Endothelial cell (in vitro differentiated cells): ENCODE data around the gene GRAMD2A. TPM values are rescaled to one million over a fixed set of nuclear protein-coding genes. Genes with fewer than 3 reads are reported as not detected.

ENCODE experiments used
- DNase-seq: peaks from one replicate; pipeline ENCODE4 v3.0.0; 2021; ENCODE audit warnings: low spot score
- H3K27ac Mint-ChIP-seq: one replicate; pipeline ENCODE4 v1.8.0; 2021; ENCODE audit warnings: mixed read lengths, inconsistent platforms; ENCODE audit not compliant: unreplicated experiment
- H3K27me3 Mint-ChIP-seq: one replicate; pipeline ENCODE4 v1.8.0; 2021; ENCODE audit warnings: mild to moderate bottlenecking, moderate library complexity, mixed read lengths, inconsistent platforms; ENCODE audit not compliant: unreplicated experiment
- H3K36me3 Mint-ChIP-seq: one replicate; pipeline ENCODE4 v1.8.0; 2021; ENCODE audit warnings: mild to moderate bottlenecking, low read depth, mixed read lengths, inconsistent platforms; ENCODE audit not compliant: unreplicated experiment
- H3K4me1 Mint-ChIP-seq: one replicate; pipeline ENCODE4 v1.8.0; 2021; ENCODE audit warnings: mild to moderate bottlenecking, mixed read lengths, inconsistent platforms; ENCODE audit not compliant: unreplicated experiment
- H3K4me3 Mint-ChIP-seq: one replicate; pipeline ENCODE4 v1.8.0; 2021; ENCODE audit warnings: mild to moderate bottlenecking, mixed read lengths, inconsistent platforms; ENCODE audit not compliant: unreplicated experiment
- H3K9me3 Mint-ChIP-seq: one replicate; pipeline ENCODE4 v1.8.0; 2021; ENCODE audit warnings: mixed read lengths, inconsistent platforms; ENCODE audit not compliant: unreplicated experiment
- CTCF ChIP-seq: fragments of 200-600 bp; sonication (generic); IDR thresholded peaks from one replicate; pipeline ENCODE4 v1.5.0; 2021; ENCODE audit warnings: antibody characterized with exemption; ENCODE audit not compliant: unreplicated experiment
- total RNA-seq: library from RNA; stranded (reverse); fragmentation: NEBNext Ultra II Directional; extraction: Animal tissue kit (Norgen Biotek cat#: 25700); gene quantifications from one replicate; pipeline ENCODE4 v1.2.1, GENCODE V29; 2021; ENCODE audit not compliant: unreplicated experiment

The GRAMD2A gene
- total RNA-seq, 1 donor from 2014 or later: 0.31 TPM

GRCh38 chr15:72189250-72189902, 8.2 kb downstream of the GRAMD2A start:
- Mint-ChIP-seq H3K9me3 (no peaks in the 10 kb centered on the region), H3K27ac (no peak overlapping the region), H3K36me3 (no peaks in the 10 kb centered on the region), H3K4me1 (no peaks in the 10 kb centered on the region), H3K4me3 (no peak overlapping the region), H3K27me3 (peaks cover 3% of the 10 kb centered on the region)
- DNase-seq: no peak
- TF ChIP-seq CTCF: no peak

- H3K27ac Mint-ChIP-seq: no peak overlapping the region
Observed at GRCh38 chr15:72184165-72184811, 13.3 kb downstream of the GRAMD2A start.

DNA sequence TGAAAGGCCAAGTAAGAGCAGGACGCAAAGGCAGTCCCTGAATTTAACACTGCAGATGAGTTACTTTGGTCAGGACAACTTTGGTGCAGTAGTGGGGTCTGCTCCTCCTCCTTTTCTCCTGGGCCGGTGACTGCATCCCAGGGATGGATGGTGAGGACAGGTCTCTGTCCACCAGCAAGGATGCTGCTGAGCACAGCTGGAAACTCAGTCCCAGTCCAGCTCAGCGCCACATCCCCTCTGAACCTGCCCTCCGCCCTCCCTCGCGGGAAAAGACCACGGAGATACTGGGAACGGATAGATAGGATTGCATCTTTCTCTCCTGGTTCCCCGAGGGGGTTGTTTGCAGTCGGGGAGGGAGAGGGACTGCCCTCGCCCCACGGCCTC, 13.8 kb downstream of the GRAMD2A start:
- Mint-ChIP-seq H3K36me3 (no peaks in the 10 kb centered on the region), H3K4me3 (no peak overlapping the region), H3K4me1 (peaks cover 9% of the 10 kb centered on the region), H3K27ac (no peak overlapping the region), H3K9me3 (no peaks in the 10 kb centered on the region), H3K27me3 (no peaks in the 10 kb centered on the region)
- no peak for DNase-seq
- no peak for TF ChIP-seq CTCF

More at GRCh38 chr15:72184165-72184811, 13.3 kb downstream of the GRAMD2A start:
- DNase-seq: peak; percentile 45
- TF ChIP-seq CTCF: no peak
- H3K4me3 Mint-ChIP-seq: no peak overlapping the region
- peaks cover 9% of the 10 kb centered on the region for H3K4me1 Mint-ChIP-seq
- no peaks in the 10 kb centered on the region for H3K9me3 Mint-ChIP-seq
- H3K36me3 Mint-ChIP-seq: no peaks in the 10 kb centered on the region
- H3K27me3 Mint-ChIP-seq: no peaks in the 10 kb centered on the region

GRCh38 chr15:72182673-72183072, 14.9 kb downstream of the GRAMD2A start:
- Mint-ChIP-seq H3K27ac (no peak overlapping the region), H3K9me3 (no peaks in the 10 kb centered on the region), H3K4me3 (no peak overlapping the region), H3K27me3 (no peaks in the 10 kb centered on the region), H3K36me3 (no peaks in the 10 kb centered on the region), H3K4me1 (peaks cover 9% of the 10 kb centered on the region)
- no peak for TF ChIP-seq CTCF
- DNase-seq: no peak

DNA sequence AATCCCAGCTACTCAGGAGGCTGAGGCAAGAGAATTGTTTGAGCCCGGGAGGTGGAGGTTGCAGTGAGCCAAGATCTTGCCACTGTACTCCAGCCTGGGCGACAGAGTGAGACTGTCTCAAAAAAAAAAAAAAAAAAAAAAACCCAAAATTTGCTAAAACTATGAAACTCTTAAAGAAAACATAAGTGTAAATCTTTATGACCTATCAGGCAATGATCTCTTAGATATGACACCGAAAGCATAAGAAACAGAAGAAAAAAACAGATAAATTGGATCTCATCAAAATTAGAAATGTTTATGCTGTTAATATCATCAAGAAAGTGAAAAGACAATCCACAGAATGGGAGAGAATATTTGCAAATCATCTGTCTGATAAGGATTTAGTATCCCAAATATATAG, 15.3 kb downstream of the GRAMD2A start:
- H3K36me3 Mint-ChIP-seq: no peaks in the 10 kb centered on the region
- no peak for DNase-seq
- H3K9me3 Mint-ChIP-seq: no peaks in the 10 kb centered on the region
- H3K27me3 Mint-ChIP-seq: no peaks in the 10 kb centered on the region
- no peak overlapping the region for H3K4me3 Mint-ChIP-seq
- H3K27ac Mint-ChIP-seq: no peak overlapping the region
- no peak for TF ChIP-seq CTCF
- peaks cover 9% of the 10 kb centered on the region for H3K4me1 Mint-ChIP-seq
